ENCODE results near the gene OR51B6.
"Not testable (repeated sequence)": the region's sequence is repeated elsewhere in the genome, so short reads cannot be mapped to it uniquely, and the experiment has no call there.

GRCh38 chr11:5337253-5337652, 14.1 kb upstream of the OR51B6 start:
- TF ChIP-seq EZH2 (IDR thresholded peaks at IDR 0.05; ENCODE audit: low read depth, unreplicated experiment); ETS1 (IDR thresholded peaks at IDR 0.05); EZH2phosphoT487 (IDR thresholded peaks at IDR 0.05; ENCODE audit: unreplicated experiment); CTCF (conservative IDR thresholded peaks at IDR 0.05; ENCODE audit: low read depth in 2 of 2); CREB1 (CRISPR knock-in tag; IDR thresholded peaks at IDR 0.05; ENCODE audit: low read depth); JUNB (IDR thresholded peaks at IDR 0.05; ENCODE audit: unreplicated experiment); NANOG (IDR thresholded peaks at IDR 0.05; ENCODE audit: borderline replicate concordance): not testable (repeated sequence)

All from GM23338 (cell line).